ENCODE measurements around the gene USP31.

Gene USP31

GRCh38 chr16:23194497-23195221, 45.4 kb upstream of the USP31 start:
- TF ChIP-seq EGR1 (IDR thresholded peaks at IDR 0.05) (no peak), FOXM1 (IDR thresholded peaks at IDR 0.05; ENCODE audit: borderline replicate concordance, low read depth) (no peak), USF1 (IDR thresholded peaks at IDR 0.05) (no peak), CREB1 (IDR thresholded peaks at IDR 0.05; ENCODE audit: low read depth) (no peak), NFIC (IDR thresholded peaks at IDR 0.05) (no peak), TAF1 (IDR thresholded peaks at IDR 0.05; ENCODE audit: low read depth) (no peak), REST (IDR thresholded peaks at IDR 0.05; ENCODE audit: low read depth) (no peak), MAX (IDR thresholded peaks at IDR 0.05) (no peak), ZBTB7A (IDR thresholded peaks at IDR 0.05; ENCODE audit: low read depth) (no peak), CEBPB (IDR thresholded peaks at IDR 0.05) (no peak), TCF12 (IDR thresholded peaks at IDR 0.05; ENCODE audit: low read depth) (no peak), EP300 (IDR thresholded peaks at IDR 0.05; ENCODE audit: borderline replicate concordance) (no peak), TEAD4 (IDR thresholded peaks at IDR 0.05) (no peak), YY1 (IDR thresholded peaks at IDR 0.05; ENCODE audit: low read depth) (no peak), RAD21 (IDR thresholded peaks at IDR 0.05; ENCODE audit: low read depth) (no peak)

- no peak for TF ChIP-seq CEBPB (IDR thresholded peaks at IDR 0.05)
- no peak for TF ChIP-seq TEAD4 (IDR thresholded peaks at IDR 0.05)
- TF ChIP-seq USF1 (IDR thresholded peaks at IDR 0.05), result no peak
- no peak for TF ChIP-seq TAF1 (IDR thresholded peaks at IDR 0.05; ENCODE audit: low read depth)
- no peak for TF ChIP-seq REST (IDR thresholded peaks at IDR 0.05; ENCODE audit: low read depth)
- TF ChIP-seq YY1 (IDR thresholded peaks at IDR 0.05; ENCODE audit: low read depth), result no peak
- no peak for TF ChIP-seq EGR1 (IDR thresholded peaks at IDR 0.05)
- TF ChIP-seq CREB1 (IDR thresholded peaks at IDR 0.05; ENCODE audit: low read depth), result no peak
- TF ChIP-seq NFIC (IDR thresholded peaks at IDR 0.05), result no peak
- TF ChIP-seq FOXM1 (IDR thresholded peaks at IDR 0.05; ENCODE audit: borderline replicate concordance, low read depth), result no peak
- no peak for TF ChIP-seq MAX (IDR thresholded peaks at IDR 0.05)
- TF ChIP-seq TCF12 (IDR thresholded peaks at IDR 0.05; ENCODE audit: low read depth), result no peak
- no peak for TF ChIP-seq ZBTB7A (IDR thresholded peaks at IDR 0.05; ENCODE audit: low read depth)
- TF ChIP-seq RAD21 (IDR thresholded peaks at IDR 0.05; ENCODE audit: low read depth), result no peak
- TF ChIP-seq EP300 (IDR thresholded peaks at IDR 0.05; ENCODE audit: borderline replicate concordance), result no peak
These were observed 39.7 kb upstream of the USP31 start for GRCh38 chr16:23188911-23189310.

GRCh38 chr16:23187341-23187740, 38.1 kb upstream of the USP31 start:
- TF ChIP-seq YY1 (IDR thresholded peaks at IDR 0.05; ENCODE audit: low read depth), result no peak
- TF ChIP-seq MAX (IDR thresholded peaks at IDR 0.05), result no peak
- no peak for TF ChIP-seq TCF12 (IDR thresholded peaks at IDR 0.05; ENCODE audit: low read depth)
- TF ChIP-seq TAF1 (IDR thresholded peaks at IDR 0.05; ENCODE audit: low read depth), result no peak
- TF ChIP-seq CREB1 (IDR thresholded peaks at IDR 0.05; ENCODE audit: low read depth), result no peak
- TF ChIP-seq FOXM1 (IDR thresholded peaks at IDR 0.05; ENCODE audit: borderline replicate concordance, low read depth), result no peak
- no peak for TF ChIP-seq EP300 (IDR thresholded peaks at IDR 0.05; ENCODE audit: borderline replicate concordance)
- no peak for TF ChIP-seq RAD21 (IDR thresholded peaks at IDR 0.05; ENCODE audit: low read depth)
- TF ChIP-seq USF1 (IDR thresholded peaks at IDR 0.05), result no peak
- no peak for TF ChIP-seq REST (IDR thresholded peaks at IDR 0.05; ENCODE audit: low read depth)
- TF ChIP-seq EGR1 (IDR thresholded peaks at IDR 0.05), result no peak
- no peak for TF ChIP-seq NFIC (IDR thresholded peaks at IDR 0.05)
- TF ChIP-seq TEAD4 (IDR thresholded peaks at IDR 0.05), result no peak
- no peak for TF ChIP-seq ZBTB7A (IDR thresholded peaks at IDR 0.05; ENCODE audit: low read depth)
- no peak for TF ChIP-seq CEBPB (IDR thresholded peaks at IDR 0.05)
